EH (cell line): ENCODE results near the gene UBXN6.

Experiments
- DNase-seq: peaks from one replicate; pipeline ENCODE4 v3.0.0-alpha.2; 2015; ENCODE audit warnings: low read depth

UBXN6 gene

GRCh38 chr19:4456843-4457653 lies 546 bp downstream of the UBXN6 start:
- DNase-seq: peak; percentile 75

- peak; percentile 86 for DNase-seq
Measured at GRCh38 chr19:4456476-4456842, 1.1 kb downstream of the UBXN6 start.

- peak; percentile 76 for DNase-seq
Measured at GRCh38 chr19:4455719-4456475, 1.7 kb downstream of the UBXN6 start.

GRCh38 chr19:4454747-4455718 lies 2.6 kb downstream of the UBXN6 start:
- DNase-seq: peak; percentile 82

- no peak for DNase-seq
Measured at GRCh38 chr19:4453232-4454179, 4.1 kb downstream of the UBXN6 start.

- no peak for DNase-seq
Measured at GRCh38 chr19:4452230-4452990, 5.2 kb downstream of the UBXN6 start.

- DNase-seq: no peak
Measured at GRCh38 chr19:4449639-4450028, 8.0 kb downstream of the UBXN6 start.

GRCh38 chr19:4449022-4449638 lies 8.5 kb downstream of the UBXN6 start:
- DNase-seq: no peak

- DNase-seq: no peak
Measured at GRCh38 chr19:4448147-4448985, 9.2 kb downstream of the UBXN6 start.

GRCh38 chr19:4447327-4448146 lies 10.1 kb downstream of the UBXN6 start:
- no peak for DNase-seq

GRCh38 chr19:4446704-4447200 lies 10.8 kb downstream of the UBXN6 start:
- DNase-seq: no peak

GRCh38 chr19:4445963-4446703 lies 11.5 kb downstream of the UBXN6 start:
- DNase-seq: no peak

- DNase-seq: no peak
Measured at GRCh38 chr19:4444765-4445741, 12.5 kb downstream of the UBXN6 start.

GRCh38 chr19:4443966-4444764 lies 13.4 kb downstream of the UBXN6 start:
- no peak for DNase-seq

- DNase-seq: no peak
Measured at GRCh38 chr19:4443188-4443587, 14.4 kb downstream of the UBXN6 start.
